RCC 7860 (cell line): ENCODE data around the gene MAN2C1.
"Not testable (repeated sequence)": the region's sequence is repeated elsewhere in the genome, so short reads cannot be mapped to it uniquely, and the experiment has no call there.

Source experiments
- DNase-seq: peaks from one replicate; pipeline ENCODE4 v3.0.0-alpha.2; 2015; ENCODE audit warnings: low spot score
- FAIRE-seq: peaks from 2 replicates; lab custom pipeline; 2012; peaks lifted over from hg19 to GRCh38; lab: Jason Lieb, UNC

Gene MAN2C1

GRCh38 chr15:75347222-75348033 lies 21.0 kb downstream of the MAN2C1 start:
- no peak for DNase-seq

GRCh38 chr15:75346796-75347221 lies 21.6 kb downstream of the MAN2C1 start, which contains the start of gene NEIL1:
NEIL1 (plus strand) TSS chr15:75347039; CDS start chr15:75348906, 1,867 bp downstream.
- FAIRE-seq, result no peak
- no peak for DNase-seq

More at GRCh38 chr15:75347222-75348033, 21.0 kb downstream of the MAN2C1 start:
- no peak for FAIRE-seq

DNA sequence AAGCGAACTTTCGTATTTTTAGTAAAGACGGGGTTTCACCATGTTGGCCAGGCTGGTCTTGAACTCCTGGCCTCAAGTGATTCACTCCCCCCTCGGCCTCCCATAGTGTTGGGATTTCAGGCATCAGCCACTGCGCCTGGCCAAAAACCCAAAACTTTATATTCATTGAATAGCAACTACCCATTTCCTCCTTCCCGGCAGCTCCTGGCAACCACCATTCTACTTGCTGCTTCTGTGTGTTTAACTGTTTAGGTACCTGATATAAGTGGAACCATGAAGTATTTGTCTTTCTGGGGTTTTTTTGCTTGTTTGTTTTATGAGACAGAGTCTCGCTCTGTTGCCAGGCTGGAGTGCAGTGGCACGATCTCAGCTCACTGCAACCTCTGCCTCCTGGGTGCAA lies 24.5 kb downstream of the MAN2C1 start:
- FAIRE-seq, DNase-seq: not testable (repeated sequence)

- FAIRE-seq (no peak), DNase-seq (no peak)
Observed at GRCh38 chr15:75342221-75342620, 26.2 kb downstream of the MAN2C1 start.

DNA sequence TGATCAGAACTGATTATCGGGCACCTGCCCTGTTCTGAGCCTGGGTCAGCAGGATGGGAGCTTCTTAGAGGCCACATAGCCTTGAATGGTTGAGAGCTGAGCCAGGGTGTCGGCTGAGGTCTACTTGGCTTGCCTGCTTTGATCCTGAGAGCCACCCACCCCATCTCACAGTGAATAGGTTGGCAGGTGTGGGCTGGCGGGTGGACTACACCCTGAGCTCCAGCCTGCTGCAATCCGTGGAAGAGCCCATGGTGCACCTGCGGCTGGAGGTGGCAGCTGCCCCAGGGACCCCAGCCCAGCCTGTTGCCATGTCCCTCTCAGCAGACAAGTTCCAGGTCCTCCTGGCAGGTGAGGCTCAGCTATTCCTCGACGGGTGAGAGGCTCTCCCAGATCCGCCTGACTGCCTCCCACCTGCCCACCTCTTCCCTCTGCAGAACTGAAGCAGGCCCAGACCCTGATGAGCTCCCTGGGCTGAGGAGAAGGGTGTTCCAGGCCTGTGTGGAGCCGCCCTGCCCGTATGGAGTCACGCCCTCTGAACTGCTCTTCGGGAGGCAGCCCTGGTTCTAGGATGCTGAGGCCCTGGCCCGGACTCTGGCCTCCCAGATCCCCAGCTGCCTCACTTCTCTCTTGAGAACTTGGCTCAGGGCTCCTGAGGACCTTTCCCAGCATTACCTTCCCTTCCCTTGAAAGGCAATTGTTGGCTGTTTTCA lies 28.7 kb downstream of the MAN2C1 start:
- no peak for FAIRE-seq

DNA sequence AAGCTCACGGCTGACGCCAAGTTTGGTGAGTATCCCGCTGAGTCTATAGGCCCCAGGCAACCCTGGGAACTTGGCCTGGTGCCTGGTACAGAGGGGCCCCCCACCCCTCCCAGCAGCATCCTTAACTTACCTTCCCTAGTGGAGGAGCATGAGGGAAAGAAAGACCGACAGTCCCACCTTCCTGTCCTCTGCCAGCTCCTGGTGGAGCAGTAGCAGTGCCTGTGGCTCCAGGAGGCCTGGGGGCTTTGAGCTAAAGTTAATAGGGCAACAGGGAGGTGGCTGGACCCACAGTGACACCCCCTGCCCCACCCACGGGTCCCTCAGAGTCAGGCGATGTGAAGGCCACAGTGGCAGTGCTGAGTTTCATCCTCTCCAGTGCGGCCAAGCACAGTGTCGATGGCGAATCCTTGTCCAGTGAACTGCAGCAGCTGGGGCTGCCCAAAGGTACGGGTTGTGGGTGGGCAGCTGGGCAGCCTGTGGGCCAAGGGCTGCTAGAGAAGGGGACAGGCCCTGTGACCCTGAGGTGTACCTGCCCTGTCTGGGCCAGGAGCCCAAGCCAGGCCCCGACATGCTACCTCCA lies 29.7 kb downstream of the MAN2C1 start:
- no peak for DNase-seq
- FAIRE-seq, result no peak

More for the DNA sequence above, 28.7 kb downstream of the MAN2C1 start:
- DNase-seq, result no peak

DNA sequence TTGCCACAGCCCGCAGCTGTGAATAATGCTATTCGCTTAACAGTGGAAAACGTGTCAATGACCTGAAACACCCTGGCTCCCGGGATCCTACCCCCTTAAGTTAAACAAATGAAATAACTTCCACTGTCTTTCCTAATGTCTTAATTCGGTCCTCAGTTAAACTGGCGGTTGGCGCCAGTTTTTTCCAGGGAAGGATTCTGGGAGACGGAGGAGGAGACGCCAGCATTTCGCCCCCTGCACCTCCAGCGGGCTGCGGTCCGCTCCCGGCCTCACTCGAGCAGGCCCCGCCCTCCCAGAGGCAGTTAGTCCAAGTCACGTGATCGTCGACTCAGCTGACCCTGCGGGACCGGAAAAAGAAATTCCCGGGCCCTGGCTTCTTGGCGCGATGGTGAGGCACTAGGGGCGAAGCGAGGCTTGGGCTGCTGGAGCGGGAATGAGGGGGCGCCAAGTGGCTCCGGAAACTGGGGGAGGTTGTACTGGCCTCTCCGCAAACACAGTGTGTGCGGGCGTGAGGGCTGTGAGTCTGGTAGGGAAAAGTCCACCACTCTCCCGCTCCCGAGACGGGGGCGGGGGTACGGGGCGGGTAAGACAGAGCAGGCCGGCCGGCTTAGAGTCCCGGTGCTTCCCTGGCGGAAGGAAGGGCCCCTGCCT lies 32.6 kb downstream of the MAN2C1 start, which contains the start of gene COMMD4:
TSS of gene COMMD4 (plus strand) at position 359 of the 651 bp plus-strand sequence. CDS start at position 386, 27 bp downstream.
- DNase-seq (peak; percentile 85), FAIRE-seq (peak; percentile 78)

GRCh38 chr15:75335313-75335704 lies 33.1 kb downstream of the MAN2C1 start:
- no peak for DNase-seq
- no peak for FAIRE-seq

DNA sequence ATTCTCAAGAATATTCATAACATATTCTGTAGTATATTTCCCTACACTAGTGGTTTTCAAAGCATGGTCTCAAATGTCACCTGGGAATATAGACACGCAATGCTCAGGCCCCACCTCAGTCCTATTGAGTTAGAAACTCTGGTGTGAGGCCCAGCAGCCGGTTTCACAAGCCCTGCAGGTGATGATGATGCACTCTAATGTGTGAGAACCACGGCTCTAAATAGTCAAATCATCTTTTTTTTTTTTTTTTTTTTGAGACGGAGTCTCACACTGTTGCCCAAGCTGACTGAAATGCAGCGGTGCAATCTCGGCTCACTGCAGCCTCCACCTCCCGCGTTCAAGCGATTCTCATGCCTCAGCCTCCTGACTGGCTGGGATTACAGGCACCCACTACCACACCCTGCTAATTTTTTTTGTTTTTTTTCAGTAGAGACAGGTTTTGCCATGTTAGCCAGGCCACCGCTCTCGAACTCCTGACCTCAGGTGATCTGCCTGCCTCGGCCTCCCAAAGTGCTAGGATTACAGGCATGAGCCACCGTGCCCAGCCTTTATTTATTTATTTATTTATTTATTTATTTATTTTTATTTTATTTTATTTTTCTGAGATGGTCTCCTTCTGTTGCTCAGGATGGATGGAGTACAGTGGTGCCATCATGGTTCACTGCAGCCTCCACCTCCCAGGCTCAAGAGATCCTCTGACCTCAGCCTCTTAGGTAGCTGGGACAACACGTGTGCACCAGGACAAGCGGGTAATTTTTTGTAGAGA lies 34.6 kb downstream of the MAN2C1 start:
- not testable (repeated sequence) for DNase-seq, FAIRE-seq

GRCh38 chr15:75332093-75332492 lies 36.3 kb downstream of the MAN2C1 start:
- not testable (repeated sequence) for FAIRE-seq, DNase-seq

- DNase-seq (no peak), FAIRE-seq (no peak)
Observed at GRCh38 chr15:75329571-75329970, 38.8 kb downstream of the MAN2C1 start.

DNA sequence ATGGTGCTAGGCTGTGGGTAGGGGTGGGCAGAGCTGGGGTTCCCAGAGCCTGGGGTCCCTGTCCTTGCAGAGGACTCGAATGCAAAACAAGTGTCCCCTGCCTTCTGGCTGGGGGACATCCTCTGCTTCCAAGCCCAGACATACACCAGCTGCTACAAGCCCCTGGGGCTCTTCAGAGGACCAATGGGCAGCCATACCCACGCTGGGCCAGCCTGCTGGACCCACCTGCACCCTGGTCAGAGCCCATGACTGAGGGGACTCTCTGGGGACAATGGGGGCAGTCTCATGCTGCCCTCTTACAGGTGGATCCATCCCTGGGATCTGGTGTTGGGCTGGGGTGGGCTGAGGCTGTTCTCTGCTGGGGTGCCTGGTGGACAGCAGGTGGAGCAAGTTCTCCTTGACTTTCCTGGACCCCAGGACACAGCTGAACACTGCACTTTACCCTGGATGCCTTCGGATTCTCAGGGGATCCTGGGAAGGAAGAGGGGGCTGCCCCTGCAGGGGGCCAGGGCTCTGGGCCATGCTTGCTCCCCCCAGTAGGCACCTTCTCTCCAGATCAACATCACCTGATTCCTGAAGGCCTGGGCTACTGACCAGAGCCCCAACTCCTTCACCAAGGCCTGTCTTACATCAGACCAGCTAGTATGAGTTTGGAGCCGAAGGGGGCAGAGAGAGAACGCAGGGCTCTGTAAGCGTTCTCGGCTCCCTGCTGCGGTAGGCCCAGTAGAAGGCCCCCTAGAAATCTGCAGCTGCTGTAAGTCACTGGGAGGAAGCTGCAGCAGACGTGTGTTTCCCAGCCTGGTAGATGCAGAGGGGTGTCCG lies 39.7 kb downstream of the MAN2C1 start:
- FAIRE-seq (no peak), DNase-seq (no peak)

GRCh38 chr15:75327491-75327890 lies 40.9 kb downstream of the MAN2C1 start:
- FAIRE-seq (no peak), DNase-seq (no peak)

- FAIRE-seq (no peak), DNase-seq (no peak)
Observed at GRCh38 chr15:75327005-75327404, 41.4 kb downstream of the MAN2C1 start.

DNA sequence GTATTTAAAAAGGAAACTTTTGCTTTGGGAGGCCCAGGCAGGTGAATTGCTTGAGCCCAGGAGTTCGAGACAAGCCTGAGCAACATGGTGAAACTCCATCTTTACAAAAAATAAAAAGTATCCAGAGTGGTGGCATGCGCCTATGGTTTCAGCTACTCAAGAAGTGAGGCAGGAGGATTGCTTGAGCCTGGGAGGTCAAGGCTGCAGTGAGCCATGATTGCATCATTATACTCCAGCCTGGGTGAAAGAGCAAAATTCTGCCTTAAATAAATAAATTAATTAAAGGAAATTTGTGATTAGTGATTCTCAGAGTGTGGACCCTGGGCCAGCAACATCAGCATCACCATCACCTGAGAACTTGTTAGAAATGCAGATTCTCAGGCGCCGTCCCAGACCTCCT lies 42.5 kb downstream of the MAN2C1 start:
- DNase-seq (no peak), FAIRE-seq (no peak)

DNA sequence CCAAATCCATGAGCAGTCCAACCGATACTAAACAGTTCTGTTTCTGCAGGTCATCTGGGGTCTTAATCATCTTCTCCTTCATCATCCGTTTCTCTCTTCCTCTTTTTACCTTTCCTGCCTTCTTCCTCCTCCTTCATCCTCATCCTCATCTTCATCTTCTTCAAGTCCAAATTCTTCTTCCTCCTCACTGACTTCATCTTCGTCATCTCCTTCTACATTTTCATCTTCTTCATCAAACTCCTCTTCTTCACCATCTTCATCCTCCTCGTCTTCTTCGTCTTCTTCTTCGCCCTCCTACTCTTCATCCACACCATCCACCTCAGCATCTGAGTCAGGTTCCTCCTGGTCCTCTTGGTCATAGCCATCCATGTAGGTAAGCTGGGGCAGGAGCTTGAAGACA lies 46.7 kb downstream of the MAN2C1 start:
- FAIRE-seq (no peak), DNase-seq (no peak)

- DNase-seq, FAIRE-seq: not testable (repeated sequence)
Observed at GRCh38 chr15:75319231-75319897, 49.0 kb downstream of the MAN2C1 start.

DNA sequence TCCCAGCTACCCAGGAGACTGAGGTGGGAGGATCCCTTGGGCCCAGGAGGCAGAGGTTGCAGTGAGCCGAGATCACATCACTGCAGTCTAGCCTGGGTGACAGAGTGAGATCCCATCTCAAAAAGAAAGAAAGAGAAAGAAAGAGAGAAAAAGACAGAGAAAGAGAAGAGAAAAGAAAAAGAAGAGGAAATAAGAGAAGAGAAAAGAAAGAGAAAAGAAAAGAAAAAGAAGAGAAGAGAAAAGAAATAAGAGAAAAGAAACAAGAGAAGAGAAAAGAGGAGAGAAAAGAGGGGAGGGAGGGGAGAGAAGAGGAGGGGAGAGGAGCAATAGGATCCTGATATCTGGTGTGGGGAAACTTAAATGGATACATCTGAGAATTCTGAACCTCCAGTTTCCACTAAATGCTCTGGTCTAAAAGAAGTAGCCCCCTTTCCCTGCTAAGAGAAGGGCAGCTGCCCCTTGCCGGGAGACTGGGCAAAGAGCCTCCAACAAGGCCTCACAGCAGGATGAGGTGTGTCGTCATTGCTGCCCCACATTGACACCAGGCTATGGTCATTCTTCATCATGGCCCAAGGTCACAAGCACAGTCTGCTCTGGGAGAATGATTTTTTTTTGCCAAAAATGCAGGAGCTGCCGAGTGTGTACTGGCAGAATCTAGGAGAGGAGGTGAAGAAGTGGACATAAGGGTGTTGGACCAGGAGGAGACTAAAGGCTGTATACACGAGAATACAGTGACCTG lies 53.7 kb downstream of the MAN2C1 start:
- FAIRE-seq (no peak), DNase-seq (no peak)
